SK-N-SH treated with all-trans-retinoic acid at 6 μM for 48 hours (cell line): ENCODE data around the gene SSU72.

Experiments used
- ATAC-seq: fragments of 200-7000 bp; cut with Tn5 transposase; 3 replicates; pipeline ENCODE4 v1.9.1; 2020; ENCODE audit warnings: mild to moderate bottlenecking, moderate library complexity
- ARNTL ChIP-seq: fragments of 450-650 bp; formaldehyde crosslinking; IDR thresholded peaks from 2 replicates; pipeline ENCODE4 v1.5.0; 2020; ENCODE audit warnings: low read depth, mild to moderate bottlenecking, moderate library complexity, borderline replicate concordance
- BACH2 ChIP-seq: fragments of 250-450 bp; sonication (Bioruptor Pico); IDR thresholded peaks from 2 replicates; pipeline ENCODE4 v1.9.0; 2021; ENCODE audit warnings: mild to moderate bottlenecking, borderline replicate concordance
- CREB5 ChIP-seq: fragments of 250-450 bp; sonication (Bioruptor Pico); IDR thresholded peaks from 2 replicates; pipeline ENCODE4 v1.5.1; 2020; ENCODE audit warnings: low read depth, mild to moderate bottlenecking, moderate library complexity
- CSDC2 ChIP-seq: fragments of 250-450 bp; sonication (Bioruptor Pico); IDR thresholded peaks from 2 replicates; pipeline ENCODE4 v1.5.0; 2020; ENCODE audit warnings: mild to moderate bottlenecking, moderate library complexity
- CSRNP3 ChIP-seq: fragments of 250-450 bp; sonication (Bioruptor Pico); IDR thresholded peaks from 2 replicates; pipeline ENCODE4 v1.5.1; 2021; ENCODE audit warnings: mild to moderate bottlenecking, moderate library complexity
- ESRRG ChIP-seq: fragments of 250-450 bp; sonication (Bioruptor Pico); IDR thresholded peaks from 2 replicates; pipeline ENCODE4 v1.6.1; 2021; ENCODE audit warnings: mild to moderate bottlenecking
- GLIS3 ChIP-seq: fragments of 250-450 bp; sonication (Bioruptor Pico); IDR thresholded peaks from 2 replicates; pipeline ENCODE4 v1.5.0; 2020; ENCODE audit warnings: mild to moderate bottlenecking, moderate library complexity
- OSR1 ChIP-seq: fragments of 250-450 bp; sonication (Bioruptor Pico); IDR thresholded peaks from 2 replicates; pipeline ENCODE4 v1.8.0; 2022; ENCODE audit warnings: moderate library complexity, mild to moderate bottlenecking, inconsistent platforms
- POU6F1 ChIP-seq: fragments of 250-450 bp; sonication (Bioruptor Pico); IDR thresholded peaks from 2 replicates; pipeline ENCODE4 v1.8.0; 2021; ENCODE audit warnings: low read depth, mild to moderate bottlenecking, moderate library complexity, borderline replicate concordance
- RARB ChIP-seq: fragments of 250-450 bp; sonication (Bioruptor Pico); IDR thresholded peaks from 2 replicates; pipeline ENCODE4 v1.8.0; 2021; ENCODE audit warnings: mild to moderate bottlenecking, moderate library complexity
- SNAI2 ChIP-seq: fragments of 250-450 bp; sonication (Bioruptor Pico); IDR thresholded peaks from 2 replicates; pipeline ENCODE4 v1.5.0; 2020; ENCODE audit warnings: mild to moderate bottlenecking, moderate library complexity
- TCF4 ChIP-seq: fragments of 250-450 bp; sonication (Bioruptor Pico); IDR thresholded peaks from 2 replicates; pipeline ENCODE4 v1.8.0; 2021; ENCODE audit warnings: mild to moderate bottlenecking, moderate library complexity, borderline replicate concordance
- TOX ChIP-seq: fragments of 250-450 bp; sonication (Bioruptor Pico); IDR thresholded peaks from 2 replicates; pipeline ENCODE4 v1.8.0; 2021; ENCODE audit warnings: mild to moderate bottlenecking, moderate library complexity, borderline replicate concordance
- TSHZ2 ChIP-seq: fragments of 250-450 bp; sonication (Bioruptor Pico); IDR thresholded peaks from 2 replicates; pipeline ENCODE4 v1.5.0; 2020; ENCODE audit warnings: mild to moderate bottlenecking, moderate library complexity
- ZC3H10 ChIP-seq: fragments of 250-450 bp; sonication (Bioruptor Pico); IDR thresholded peaks from 2 replicates; pipeline ENCODE4 v1.5.1; 2021; ENCODE audit warnings: mild to moderate bottlenecking, moderate library complexity
- ZFP3 ChIP-seq: fragments of 250-450 bp; sonication (Bioruptor Pico); IDR thresholded peaks from 2 replicates; pipeline ENCODE4 v1.5.0; 2020; ENCODE audit warnings: mild to moderate bottlenecking, moderate library complexity
- ZNF565 ChIP-seq: fragments of 450-650 bp; formaldehyde crosslinking; conservative IDR thresholded peaks from 2 replicates; pipeline ENCODE4 v1.5.0; 2020; ENCODE audit warnings: low read depth, mild to moderate bottlenecking, moderate library complexity
- ZNF70 ChIP-seq: fragments of 450-650 bp; formaldehyde crosslinking; IDR thresholded peaks from 2 replicates; pipeline ENCODE4 v1.5.0; 2020; ENCODE audit warnings: mild to moderate bottlenecking, moderate library complexity
- ZNF8 ChIP-seq: fragments of 450-650 bp; formaldehyde crosslinking; IDR thresholded peaks from 2 replicates; pipeline ENCODE4 v1.5.0; 2020; ENCODE audit warnings: mild to moderate bottlenecking, moderate library complexity

The SSU72 gene

GRCh38 chr1:1552263-1552639 is 22.4 kb downstream of the SSU72 start (continued):
- no peak for TF ChIP-seq TSHZ2 (CRISPR knock-in tag)
- TF ChIP-seq, all 23 proteins: peak for 0

- ATAC-seq = no peak
- no peak for TF ChIP-seq ZNF8 (CRISPR knock-in tag)
- TF ChIP-seq POU6F1 = no peak
- no peak for TF ChIP-seq ZNF565
- TF ChIP-seq BACH2 (CRISPR knock-in tag) = no peak
- TF ChIP-seq ZC3H10 (CRISPR knock-in tag) = no peak
- no peak for TF ChIP-seq OSR1 (CRISPR knock-in tag)
- TF ChIP-seq TOX (CRISPR knock-in tag) = no peak
- no peak for TF ChIP-seq ZFP3 (CRISPR knock-in tag)
- no peak for TF ChIP-seq ESRRG
- no peak for TF ChIP-seq CSRNP3 (CRISPR knock-in tag)
Observed at GRCh38 chr1:1551524-1552262, 23.0 kb downstream of the SSU72 start.

GRCh38 chr1:1550591-1551432 is 23.9 kb downstream of the SSU72 start:
- ATAC-seq = peak; percentile 56

GRCh38 chr1:1550087-1550486 is 24.6 kb downstream of the SSU72 start:
- TF ChIP-seq ZNF8 (CRISPR knock-in tag) (no peak), SNAI2 (CRISPR knock-in tag) (no peak), CSRNP3 (CRISPR knock-in tag) (no peak), CSDC2 (CRISPR knock-in tag) (no peak)
- no peak for ATAC-seq

More at GRCh38 chr1:1550591-1551432, 23.9 kb downstream of the SSU72 start:
- TF ChIP-seq ZNF70 (no peak), TCF4 (CRISPR knock-in tag) (no peak)

GRCh38 chr1:1548591-1548990 is 26.1 kb downstream of the SSU72 start:
- no peak for ATAC-seq
- TF ChIP-seq ARNTL = no peak
- no peak for TF ChIP-seq TSHZ2 (CRISPR knock-in tag)
- TF ChIP-seq TOX (CRISPR knock-in tag) = no peak
- TF ChIP-seq POU6F1 = no peak
- TF ChIP-seq OSR1 (CRISPR knock-in tag) = no peak
- no peak for TF ChIP-seq RARB
- no peak for TF ChIP-seq CREB5
- no peak for TF ChIP-seq GLIS3 (CRISPR knock-in tag)
- no peak for TF ChIP-seq ZNF70
- no peak for TF ChIP-seq ZC3H10 (CRISPR knock-in tag)
- TF ChIP-seq ZNF565 = no peak
